CD14-positive monocyte (primary cell): Measurements from ENCODE around the gene CXorf49. TPM values are rescaled to one million over a fixed set of nuclear protein-coding genes. Genes with fewer than 3 reads are reported as not detected.
"Not testable (repeated sequence)": the region's sequence is repeated elsewhere in the genome, so short reads cannot be mapped to it uniquely, and the experiment has no call there.

ENCODE experiments used
- DNase-seq, 3 donors: peaks; one replicate each; pipeline ENCODE4 v3.0.0-alpha.2; 2011 to 2022
- H2AFZ ChIP-seq: 2 replicates; pipeline ENCODE4 v1.6.0; 2012; ENCODE audit warnings: mild to moderate bottlenecking, low read depth, low read length, inconsistent platforms; ENCODE audit not compliant: insufficient read depth, poor library complexity, severe bottlenecking
- H3K27ac ChIP-seq, 2 donors: 1 replicate in 1 of 2; 2 replicates in 1 of 2; pipeline ENCODE4 v1.5.1; 2012 to 2013; ENCODE audit warnings: low read length in 2 of 2, control low read depth in 1 of 2, inconsistent platforms in 1 of 2, low read depth in 1 of 2, mild to moderate bottlenecking in 1 of 2
- H3K27me3 ChIP-seq, 2 donors: one replicate each; pipeline versions ENCODE4 v1.6.0 to v1.6.1; 2011 to 2013; ENCODE audit warnings: low read length in 2 of 2; ENCODE audit not compliant: control insufficient read depth in 2 of 2, insufficient read depth in 2 of 2
- H3K36me3 ChIP-seq, 2 donors: replicated peaks in 1 of 2; 1 replicate in 1 of 2; 2 replicates in 1 of 2; pipeline versions ENCODE4 v1.5.1 to v1.6.1; 2012 to 2013; ENCODE audit warnings: low read length in 2 of 2, control low read depth in 1 of 2, inconsistent platforms in 1 of 2, mild to moderate bottlenecking in 1 of 2; ENCODE audit not compliant: insufficient read depth in 2 of 2, control insufficient read depth in 1 of 2
- H3K4me1 ChIP-seq, 2 donors: 1 replicate in 1 of 2; 2 replicates in 1 of 2; pipeline versions ENCODE4 v1.5.1 to v1.6.1; 2012 to 2013; ENCODE audit warnings: low read length in 2 of 2, control low read depth in 1 of 2, inconsistent platforms in 1 of 2, mild to moderate bottlenecking in 1 of 2, moderate library complexity in 1 of 2; ENCODE audit not compliant: insufficient read depth in 2 of 2, control insufficient read depth in 1 of 2
- H3K4me2 ChIP-seq: replicated peaks from 2 replicates; pipeline ENCODE3; 2012; ENCODE audit warnings: low read length, moderate library complexity, mild to moderate bottlenecking; ENCODE audit not compliant: poor library complexity, severe bottlenecking; ENCODE audit errors: extremely low read depth
- H3K4me3 ChIP-seq, 3 experiments: fragments of 200-600 bp in 1 of 3; sonication (generic) in 1 of 3; replicated peaks in 1 of 3; 1 replicate in 2 of 3; 2 replicates in 1 of 3; pipeline ENCODE4 v1.5.1; 2011 to 2013; ENCODE audit warnings: low read length in 3 of 3, mild to moderate bottlenecking in 3 of 3, control low read depth in 2 of 3, low read depth in 2 of 3, inconsistent platforms in 1 of 3, moderate library complexity in 1 of 3
- H3K79me2 ChIP-seq: 2 replicates; pipeline ENCODE4 v1.6.0; 2012; ENCODE audit warnings: mild to moderate bottlenecking, control low read depth, inconsistent platforms, low read length, moderate library complexity; ENCODE audit not compliant: insufficient read depth
- H3K9ac ChIP-seq: 2 replicates; pipeline ENCODE4 v1.6.0; 2017; ENCODE audit warnings: low read length, mild to moderate bottlenecking; ENCODE audit not compliant: insufficient read depth, poor library complexity, severe bottlenecking
- H3K9me3 ChIP-seq, 2 donors: replicated peaks in 1 of 2; 1 replicate in 1 of 2; 2 replicates in 1 of 2; pipeline versions ENCODE4 v1.5.1 to v1.6.1; 2012 to 2013; ENCODE audit warnings: low read length in 2 of 2, control low read depth in 1 of 2; ENCODE audit not compliant: control insufficient read depth in 1 of 2, insufficient read depth in 1 of 2
- H4K20me1 ChIP-seq: 2 replicates; pipeline ENCODE4 v1.6.0; 2012; ENCODE audit warnings: mild to moderate bottlenecking, low read length, control low read depth, moderate library complexity; ENCODE audit not compliant: insufficient read depth
- H3K27ac Mint-ChIP-seq, 7 donors: one replicate each; pipeline ENCODE4 v1.8.0; 2020; ENCODE audit warnings: mild to moderate bottlenecking in 7 of 7, mixed read lengths in 7 of 7, moderate library complexity in 6 of 7, inconsistent platforms in 2 of 7
- H3K27me3 Mint-ChIP-seq, 3 donors: one replicate each; pipeline ENCODE4 v1.8.0; 2021 to 2022; ENCODE audit warnings: low read depth in 3 of 3, mild to moderate bottlenecking in 3 of 3, mixed read lengths in 3 of 3, moderate library complexity in 3 of 3, inconsistent platforms in 1 of 3
- H3K36me3 Mint-ChIP-seq, 2 donors: one replicate each; pipeline ENCODE4 v1.8.0; 2020; ENCODE audit warnings: mixed read lengths in 2 of 2, inconsistent platforms in 1 of 2, mild to moderate bottlenecking in 1 of 2
- H3K4me1 Mint-ChIP-seq: one replicate; pipeline ENCODE4 v1.8.0; 2020; ENCODE audit warnings: mild to moderate bottlenecking, mixed read lengths
- H3K4me3 Mint-ChIP-seq, 2 donors: one replicate each; pipeline ENCODE4 v1.8.0; 2020; ENCODE audit warnings: mild to moderate bottlenecking in 2 of 2, mixed read lengths in 2 of 2, moderate library complexity in 1 of 2
- H3K9me3 Mint-ChIP-seq, 7 donors: one replicate each; pipeline ENCODE4 v1.8.0; 2020 to 2022; ENCODE audit warnings: mixed read lengths in 7 of 7, mild to moderate bottlenecking in 6 of 7, moderate library complexity in 6 of 7, inconsistent platforms in 2 of 7
- WGBS: methylation state at CpG from one replicate; pipeline ENCODE4 v1.1.5; 2013; ENCODE audit warnings: missing lambda C conversion rate; ENCODE audit not compliant: insufficient coverage; 5-methylcytosine and 5-hydroxymethylcytosine counted together
- intact Hi-C, 2 donors: fragments of 100-400 bp; cut with micrococcal nuclease; formaldehyde crosslinking; loops; one replicate each; pipeline versions ENCODE4 v1.15.0 to v1.15.1; 2023
- polyA plus RNA-seq, 3 donors: library from polyadenylated mRNA; depleted of rRNA in 1 of 3; unstranded in 2 of 3; stranded (reverse) in 1 of 3; fragments of 300-500 nt in 2 of 3; fragments of >200 nt in 1 of 3; fragmentation: Illumina TruSeq in 2 of 3; gene quantifications; 1 replicate in 2 of 3; 2 replicates in 1 of 3; pipeline ENCODE4 v1.2.3, GENCODE V29; 2012 to 2021

The CXorf49 gene
- polyA plus RNA-seq, 3 donors: not detected

GRCh38 chrX:71716323-71716722, 1.8 kb downstream of the CXorf49 start:
- H3K4me1 Mint-ChIP-seq, H3K27me3 ChIP-seq, H3K36me3 ChIP-seq, H3K27ac Mint-ChIP-seq, intact Hi-C loops, DNase-seq, H2AFZ ChIP-seq, H3K9me3 Mint-ChIP-seq, H3K27ac ChIP-seq, H4K20me1 ChIP-seq, H3K4me3 Mint-ChIP-seq, H3K27me3 Mint-ChIP-seq, H3K79me2 ChIP-seq, H3K4me2 ChIP-seq, H3K9ac ChIP-seq, H3K36me3 Mint-ChIP-seq, H3K4me3 ChIP-seq, H3K4me1 ChIP-seq, H3K9me3 ChIP-seq: not testable (repeated sequence)
- WGBS: no CpG with 5 or more reads among the region's 12 CpGs

- H4K20me1 ChIP-seq, H3K27ac Mint-ChIP-seq, H3K4me2 ChIP-seq, DNase-seq, intact Hi-C loops, H3K79me2 ChIP-seq, H3K9me3 ChIP-seq, H3K27me3 ChIP-seq, H3K9me3 Mint-ChIP-seq, H3K27me3 Mint-ChIP-seq, H2AFZ ChIP-seq, H3K4me3 Mint-ChIP-seq, H3K36me3 ChIP-seq, H3K4me1 Mint-ChIP-seq, H3K4me1 ChIP-seq, H3K27ac ChIP-seq, H3K4me3 ChIP-seq, H3K9ac ChIP-seq, H3K36me3 Mint-ChIP-seq: not testable (repeated sequence)
- no CpG with 5 or more reads among the region's 8 CpGs for WGBS
Observed at GRCh38 chrX:71715551-71715950, 2.5 kb downstream of the CXorf49 start.

- no CpG with 5 or more reads among the region's 14 CpGs for WGBS
- H3K27ac ChIP-seq, H2AFZ ChIP-seq, H3K27me3 ChIP-seq, H3K4me2 ChIP-seq, H3K4me3 ChIP-seq, H3K4me3 Mint-ChIP-seq, H3K36me3 Mint-ChIP-seq, DNase-seq, H3K79me2 ChIP-seq, H3K9me3 ChIP-seq, H4K20me1 ChIP-seq, intact Hi-C loops, H3K27me3 Mint-ChIP-seq, H3K27ac Mint-ChIP-seq, H3K36me3 ChIP-seq, H3K9ac ChIP-seq, H3K4me1 Mint-ChIP-seq, H3K9me3 Mint-ChIP-seq, H3K4me1 ChIP-seq: not testable (repeated sequence)
Observed at GRCh38 chrX:71714064-71714463, 4.0 kb downstream of the CXorf49 start.

GRCh38 chrX:71702853-71703252, 15.2 kb downstream of the CXorf49 start:
- H3K9me3 ChIP-seq, DNase-seq, H3K36me3 ChIP-seq, H4K20me1 ChIP-seq, H3K79me2 ChIP-seq, H3K4me3 ChIP-seq, H3K27ac ChIP-seq, H3K27me3 ChIP-seq, H3K9me3 Mint-ChIP-seq, H3K9ac ChIP-seq, H2AFZ ChIP-seq, H3K36me3 Mint-ChIP-seq, H3K27ac Mint-ChIP-seq, H3K27me3 Mint-ChIP-seq, H3K4me3 Mint-ChIP-seq, H3K4me1 Mint-ChIP-seq, H3K4me2 ChIP-seq, intact Hi-C loops, H3K4me1 ChIP-seq: not testable (repeated sequence)
- no CpG with 5 or more reads among the region's 12 CpGs for WGBS

- H3K4me1 Mint-ChIP-seq, H3K4me1 ChIP-seq, H3K36me3 ChIP-seq, H3K9me3 Mint-ChIP-seq, H3K79me2 ChIP-seq, H3K27ac Mint-ChIP-seq, H3K36me3 Mint-ChIP-seq, H2AFZ ChIP-seq, DNase-seq, H3K9ac ChIP-seq, H3K27me3 ChIP-seq, intact Hi-C loops, H3K4me3 Mint-ChIP-seq, H3K9me3 ChIP-seq, H3K4me3 ChIP-seq, H4K20me1 ChIP-seq, H3K4me2 ChIP-seq, H3K27ac ChIP-seq, H3K27me3 Mint-ChIP-seq: not testable (repeated sequence)
- no CpG with 5 or more reads among the region's 4 CpGs for WGBS
Observed at GRCh38 chrX:71699023-71699344, 19.1 kb downstream of the CXorf49 start.
